Measurements from ENCODE around the gene APEX1.

GRCh38 chr14:20427231-20428009 lies 27.6 kb upstream of the APEX1 start:
- TF ChIP-seq CTCF (IDR thresholded peaks at IDR 0.05) = no peak
- no peak for TF ChIP-seq RAD21 (IDR thresholded peaks at IDR 0.05; ENCODE audit: low read length)
- TF ChIP-seq MAX (IDR thresholded peaks at IDR 0.05; ENCODE audit: low read depth) = no peak
- TF ChIP-seq CHD2 (IDR thresholded peaks at IDR 0.05; ENCODE audit: low read length, partially characterized antibody) = no peak
- no peak for TF ChIP-seq EZH2phosphoT487 (IDR thresholded peaks at IDR 0.05; ENCODE audit: borderline replicate concordance, low read depth)
- TF ChIP-seq RCOR1 (IDR thresholded peaks at IDR 0.05; ENCODE audit: low read length) = no peak
- no peak for TF ChIP-seq POLR2AphosphoS5 (IDR thresholded peaks at IDR 0.05; ENCODE audit: low read depth, low read length)
- no peak for TF ChIP-seq TCF12 (IDR thresholded peaks at IDR 0.05)
- TF ChIP-seq GABPA (IDR thresholded peaks at IDR 0.05; ENCODE audit: low read depth) = no peak
- TF ChIP-seq NFIC (IDR thresholded peaks at IDR 0.05; ENCODE audit: borderline replicate concordance) = no peak

Measured in SK-N-SH (cell line).